GM03348 (cell line): ENCODE results near the gene DISP1.

Experiments used
- DNase-seq: peaks from one replicate; pipeline ENCODE4 v3.0.0; 2012; ENCODE audit warnings: low spot score

The DISP1 gene

GRCh38 chr1:222814536-222815439 lies at the start of gene DISP1:
Gene DISP1 (plus strand): TSS chr1:222815039. CDS start chr1:222942824, 127,785 bp downstream.
- DNase-seq: peak; percentile 95

- DNase-seq: no peak
Observed at GRCh38 chr1:222767152-222767571, 47.7 kb upstream of the DISP1 start.

- DNase-seq: no peak
Observed at GRCh38 chr1:222768592-222768991, 46.2 kb upstream of the DISP1 start.

- no peak for DNase-seq
Observed at GRCh38 chr1:222769181-222769580, 45.7 kb upstream of the DISP1 start.

GRCh38 chr1:222769971-222770620 lies 44.7 kb upstream of the DISP1 start:
- DNase-seq: no peak

- DNase-seq: no peak
Observed at GRCh38 chr1:222772996-222773379, 41.9 kb upstream of the DISP1 start.

GRCh38 chr1:222777463-222777862 lies 37.4 kb upstream of the DISP1 start:
- no peak for DNase-seq

- DNase-seq: no peak
Observed at GRCh38 chr1:222777977-222778376, 36.9 kb upstream of the DISP1 start.

- no peak for DNase-seq
Observed at GRCh38 chr1:222781251-222781650, 33.6 kb upstream of the DISP1 start.

- DNase-seq: no peak
Observed at GRCh38 chr1:222783051-222783450, 31.8 kb upstream of the DISP1 start.

- DNase-seq: no peak
Observed at GRCh38 chr1:222784371-222784770, 30.5 kb upstream of the DISP1 start.

- no peak for DNase-seq
Observed at GRCh38 chr1:222784916-222785315, 29.9 kb upstream of the DISP1 start.

GRCh38 chr1:222785529-222785928 lies 29.3 kb upstream of the DISP1 start:
- no peak for DNase-seq

- DNase-seq: no peak
Observed at GRCh38 chr1:222786121-222786520, 28.7 kb upstream of the DISP1 start.

- DNase-seq: peak; percentile 12
Observed at GRCh38 chr1:222787729-222788128, 27.1 kb upstream of the DISP1 start.

GRCh38 chr1:222788402-222789156 lies 26.3 kb upstream of the DISP1 start:
- no peak for DNase-seq

GRCh38 chr1:222790115-222790514 lies 24.7 kb upstream of the DISP1 start:
- no peak for DNase-seq

- DNase-seq: no peak
Observed at GRCh38 chr1:222790520-222790919, 24.3 kb upstream of the DISP1 start.

GRCh38 chr1:222791006-222791710 lies 23.7 kb upstream of the DISP1 start:
- DNase-seq: no peak

- peak; percentile 63 for DNase-seq
Observed at GRCh38 chr1:222792744-222793143, 22.1 kb upstream of the DISP1 start.

- DNase-seq: no peak
Observed at GRCh38 chr1:222794656-222795474, 20.0 kb upstream of the DISP1 start.
